ENCODE data around the gene AP1G2. TPM values are rescaled to one million over a fixed set of nuclear protein-coding genes. Genes with fewer than 3 reads are reported as not detected.

The AP1G2 gene
- total and polyA plus RNA-seq, 2 of the 13 experiments (the other 11 are each of a cell fraction or from before 2014, with no cell fraction given): 96.9 to 611 TPM

DNA sequence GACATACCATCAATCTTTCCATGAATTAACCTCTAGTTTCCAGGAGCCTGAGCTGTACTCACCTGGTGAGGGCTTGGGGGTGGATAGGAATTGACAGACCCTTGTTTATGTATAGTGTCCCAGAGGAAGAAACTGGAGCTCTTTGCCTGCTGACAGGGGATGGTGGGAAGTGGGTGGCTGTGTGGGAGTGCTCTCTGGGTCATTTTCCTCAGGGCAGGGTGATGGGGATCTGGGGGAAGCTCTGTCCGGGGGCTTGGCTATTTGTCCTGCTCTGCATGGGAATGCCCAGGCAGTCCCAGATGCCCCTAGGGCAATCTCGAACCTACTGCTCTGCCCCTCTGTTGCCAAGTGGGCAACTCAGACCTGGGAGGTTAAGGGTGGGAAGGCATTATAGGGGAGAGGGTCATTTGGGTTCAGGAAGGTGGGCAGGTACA, 46.8 kb upstream of the AP1G2 start (continued):
- TF ChIP-seq, protein P1, sequence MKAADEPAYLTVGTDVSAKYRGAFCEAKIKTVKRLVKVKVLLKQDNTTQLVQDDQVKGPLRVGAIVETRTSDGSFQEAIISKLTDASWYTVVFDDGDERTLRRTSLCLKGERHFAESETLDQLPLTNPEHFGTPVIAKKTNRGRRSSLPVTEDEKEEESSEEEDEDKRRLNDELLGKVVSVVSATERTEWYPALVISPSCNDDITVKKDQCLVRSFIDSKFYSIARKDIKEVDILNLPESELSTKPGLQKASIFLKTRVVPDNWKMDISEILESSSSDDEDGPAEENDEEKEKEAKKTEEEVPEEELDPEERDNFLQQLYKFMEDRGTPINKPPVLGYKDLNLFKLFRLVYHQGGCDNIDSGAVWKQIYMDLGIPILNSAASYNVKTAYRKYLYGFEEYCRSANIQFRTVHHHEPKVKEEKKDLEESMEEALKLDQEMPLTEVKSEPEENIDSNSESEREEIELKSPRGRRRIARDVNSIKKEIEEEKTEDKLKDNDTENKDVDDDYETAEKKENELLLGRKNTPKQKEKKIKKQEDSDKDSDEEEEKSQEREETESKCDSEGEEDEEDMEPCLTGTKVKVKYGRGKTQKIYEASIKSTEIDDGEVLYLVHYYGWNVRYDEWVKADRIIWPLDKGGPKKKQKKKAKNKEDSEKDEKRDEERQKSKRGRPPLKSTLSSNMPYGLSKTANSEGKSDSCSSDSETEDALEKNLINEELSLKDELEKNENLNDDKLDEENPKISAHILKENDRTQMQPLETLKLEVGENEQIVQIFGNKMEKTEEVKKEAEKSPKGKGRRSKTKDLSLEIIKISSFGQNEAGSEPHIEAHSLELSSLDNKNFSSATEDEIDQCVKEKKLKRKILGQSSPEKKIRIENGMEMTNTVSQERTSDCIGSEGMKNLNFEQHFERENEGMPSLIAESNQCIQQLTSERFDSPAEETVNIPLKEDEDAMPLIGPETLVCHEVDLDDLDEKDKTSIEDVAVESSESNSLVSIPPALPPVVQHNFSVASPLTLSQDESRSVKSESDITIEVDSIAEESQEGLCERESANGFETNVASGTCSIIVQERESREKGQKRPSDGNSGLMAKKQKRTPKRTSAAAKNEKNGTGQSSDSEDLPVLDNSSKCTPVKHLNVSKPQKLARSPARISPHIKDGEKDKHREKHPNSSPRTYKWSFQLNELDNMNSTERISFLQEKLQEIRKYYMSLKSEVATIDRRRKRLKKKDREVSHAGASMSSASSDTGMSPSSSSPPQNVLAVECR (CRISPR knock-in tag; IDR thresholded peaks at IDR 0.05; ENCODE audit: borderline replicate concordance): no peak
- TF ChIP-seq ZNF766 (CRISPR knock-in tag; IDR thresholded peaks at IDR 0.05; ENCODE audit: borderline replicate concordance): no peak
- no peak for TF ChIP-seq NFYC (CRISPR knock-in tag; IDR thresholded peaks at IDR 0.05)
- TF ChIP-seq, protein P2, sequence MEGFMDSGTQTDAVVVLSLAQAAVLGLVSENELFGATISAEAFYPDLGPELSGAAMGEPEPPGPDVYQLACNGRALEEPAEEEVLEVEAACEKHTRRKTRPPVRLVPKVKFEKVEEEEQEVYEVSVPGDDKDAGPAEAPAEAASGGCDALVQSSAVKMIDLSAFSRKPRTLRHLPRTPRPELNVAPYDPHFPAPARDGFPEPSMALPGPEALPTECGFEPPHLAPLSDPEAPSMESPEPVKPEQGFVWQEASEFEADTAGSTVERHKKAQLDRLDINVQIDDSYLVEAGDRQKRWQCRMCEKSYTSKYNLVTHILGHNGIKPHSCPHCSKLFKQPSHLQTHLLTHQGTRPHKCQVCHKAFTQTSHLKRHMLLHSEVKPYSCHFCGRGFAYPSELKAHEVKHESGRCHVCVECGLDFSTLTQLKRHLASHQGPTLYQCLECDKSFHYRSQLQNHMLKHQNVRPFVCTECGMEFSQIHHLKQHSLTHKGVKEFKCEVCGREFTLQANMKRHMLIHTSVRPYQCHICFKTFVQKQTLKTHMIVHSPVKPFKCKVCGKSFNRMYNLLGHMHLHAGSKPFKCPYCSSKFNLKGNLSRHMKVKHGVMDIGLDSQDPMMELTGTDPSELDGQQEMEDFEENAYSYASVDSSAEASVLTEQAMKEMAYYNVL (CRISPR knock-in tag; IDR thresholded peaks at IDR 0.05; ENCODE audit: borderline replicate concordance): no peak
- TF ChIP-seq ESRRA (CRISPR knock-in tag; IDR thresholded peaks at IDR 0.05; ENCODE audit: low read depth): no peak; the same call in 1 of the 2 replicates
- no peak for TF ChIP-seq RARA (CRISPR knock-in tag; IDR thresholded peaks at IDR 0.05)
- no peak for TF ChIP-seq ZNF879 (CRISPR knock-in tag; IDR thresholded peaks at IDR 0.05)
- peak; percentile 23; the same call in 1 of the 2 replicates for TF ChIP-seq ZNF430 (CRISPR knock-in tag; IDR thresholded peaks at IDR 0.05)
- TF ChIP-seq ZNF138 (CRISPR knock-in tag; IDR thresholded peaks at IDR 0.05; ENCODE audit: low read depth): no peak
- TF ChIP-seq, protein P3, sequence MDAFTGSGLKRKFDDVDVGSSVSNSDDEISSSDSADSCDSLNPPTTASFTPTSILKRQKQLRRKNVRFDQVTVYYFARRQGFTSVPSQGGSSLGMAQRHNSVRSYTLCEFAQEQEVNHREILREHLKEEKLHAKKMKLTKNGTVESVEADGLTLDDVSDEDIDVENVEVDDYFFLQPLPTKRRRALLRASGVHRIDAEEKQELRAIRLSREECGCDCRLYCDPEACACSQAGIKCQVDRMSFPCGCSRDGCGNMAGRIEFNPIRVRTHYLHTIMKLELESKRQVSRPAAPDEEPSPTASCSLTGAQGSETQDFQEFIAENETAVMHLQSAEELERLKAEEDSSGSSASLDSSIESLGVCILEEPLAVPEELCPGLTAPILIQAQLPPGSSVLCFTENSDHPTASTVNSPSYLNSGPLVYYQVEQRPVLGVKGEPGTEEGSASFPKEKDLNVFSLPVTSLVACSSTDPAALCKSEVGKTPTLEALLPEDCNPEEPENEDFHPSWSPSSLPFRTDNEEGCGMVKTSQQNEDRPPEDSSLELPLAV (CRISPR knock-in tag; conservative IDR thresholded peaks at IDR 0.05; ENCODE audit: low read depth): no peak
- no peak; the same call in 1 of the 2 replicates for TF ChIP-seq GATAD2A (CRISPR knock-in tag; IDR thresholded peaks at IDR 0.05)
- no peak for TF ChIP-seq GLI4 (CRISPR knock-in tag; IDR thresholded peaks at IDR 0.05; ENCODE audit: borderline replicate concordance)
- TF ChIP-seq, protein P4, sequence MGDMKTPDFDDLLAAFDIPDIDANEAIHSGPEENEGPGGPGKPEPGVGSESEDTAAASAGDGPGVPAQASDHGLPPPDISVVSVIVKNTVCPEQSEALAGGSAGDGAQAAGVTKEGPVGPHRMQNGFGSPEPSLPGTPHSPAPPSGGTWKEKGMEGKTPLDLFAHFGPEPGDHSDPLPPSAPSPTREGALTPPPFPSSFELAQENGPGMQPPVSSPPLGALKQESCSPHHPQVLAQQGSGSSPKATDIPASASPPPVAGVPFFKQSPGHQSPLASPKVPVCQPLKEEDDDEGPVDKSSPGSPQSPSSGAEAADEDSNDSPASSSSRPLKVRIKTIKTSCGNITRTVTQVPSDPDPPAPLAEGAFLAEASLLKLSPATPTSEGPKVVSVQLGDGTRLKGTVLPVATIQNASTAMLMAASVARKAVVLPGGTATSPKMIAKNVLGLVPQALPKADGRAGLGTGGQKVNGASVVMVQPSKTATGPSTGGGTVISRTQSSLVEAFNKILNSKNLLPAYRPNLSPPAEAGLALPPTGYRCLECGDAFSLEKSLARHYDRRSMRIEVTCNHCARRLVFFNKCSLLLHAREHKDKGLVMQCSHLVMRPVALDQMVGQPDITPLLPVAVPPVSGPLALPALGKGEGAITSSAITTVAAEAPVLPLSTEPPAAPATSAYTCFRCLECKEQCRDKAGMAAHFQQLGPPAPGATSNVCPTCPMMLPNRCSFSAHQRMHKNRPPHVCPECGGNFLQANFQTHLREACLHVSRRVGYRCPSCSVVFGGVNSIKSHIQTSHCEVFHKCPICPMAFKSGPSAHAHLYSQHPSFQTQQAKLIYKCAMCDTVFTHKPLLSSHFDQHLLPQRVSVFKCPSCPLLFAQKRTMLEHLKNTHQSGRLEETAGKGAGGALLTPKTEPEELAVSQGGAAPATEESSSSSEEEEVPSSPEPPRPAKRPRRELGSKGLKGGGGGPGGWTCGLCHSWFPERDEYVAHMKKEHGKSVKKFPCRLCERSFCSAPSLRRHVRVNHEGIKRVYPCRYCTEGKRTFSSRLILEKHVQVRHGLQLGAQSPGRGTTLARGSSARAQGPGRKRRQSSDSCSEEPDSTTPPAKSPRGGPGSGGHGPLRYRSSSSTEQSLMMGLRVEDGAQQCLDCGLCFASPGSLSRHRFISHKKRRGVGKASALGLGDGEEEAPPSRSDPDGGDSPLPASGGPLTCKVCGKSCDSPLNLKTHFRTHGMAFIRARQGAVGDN (CRISPR knock-in tag; IDR thresholded peaks at IDR 0.05): peak; percentile 70
